Right renal cortex interstitium (tissue), 3 donors: Measurements from ENCODE around the gene MGAT3. TPM values are rescaled to one million over a fixed set of nuclear protein-coding genes. Genes with fewer than 3 reads are reported as not detected.

Experiments
- DNase-seq, 3 donors: peaks; one replicate each; pipeline ENCODE4 v3.0.0-alpha.2; 2013; ENCODE audit warnings: low read depth in 3 of 3, low spot score in 2 of 3
- polyA plus RNA-seq, 3 donors: library from polyadenylated mRNA; unstranded; fragments of 120-200 nt; gene quantifications; one replicate each; pipeline ENCODE4 v1.2.1, GENCODE V29; 2013; ENCODE audit not compliant: insufficient read length in 3 of 3

The MGAT3 gene
- polyA plus RNA-seq, 3 donors, result 18.7 to 26.7 (median 23.8) TPM

DNA sequence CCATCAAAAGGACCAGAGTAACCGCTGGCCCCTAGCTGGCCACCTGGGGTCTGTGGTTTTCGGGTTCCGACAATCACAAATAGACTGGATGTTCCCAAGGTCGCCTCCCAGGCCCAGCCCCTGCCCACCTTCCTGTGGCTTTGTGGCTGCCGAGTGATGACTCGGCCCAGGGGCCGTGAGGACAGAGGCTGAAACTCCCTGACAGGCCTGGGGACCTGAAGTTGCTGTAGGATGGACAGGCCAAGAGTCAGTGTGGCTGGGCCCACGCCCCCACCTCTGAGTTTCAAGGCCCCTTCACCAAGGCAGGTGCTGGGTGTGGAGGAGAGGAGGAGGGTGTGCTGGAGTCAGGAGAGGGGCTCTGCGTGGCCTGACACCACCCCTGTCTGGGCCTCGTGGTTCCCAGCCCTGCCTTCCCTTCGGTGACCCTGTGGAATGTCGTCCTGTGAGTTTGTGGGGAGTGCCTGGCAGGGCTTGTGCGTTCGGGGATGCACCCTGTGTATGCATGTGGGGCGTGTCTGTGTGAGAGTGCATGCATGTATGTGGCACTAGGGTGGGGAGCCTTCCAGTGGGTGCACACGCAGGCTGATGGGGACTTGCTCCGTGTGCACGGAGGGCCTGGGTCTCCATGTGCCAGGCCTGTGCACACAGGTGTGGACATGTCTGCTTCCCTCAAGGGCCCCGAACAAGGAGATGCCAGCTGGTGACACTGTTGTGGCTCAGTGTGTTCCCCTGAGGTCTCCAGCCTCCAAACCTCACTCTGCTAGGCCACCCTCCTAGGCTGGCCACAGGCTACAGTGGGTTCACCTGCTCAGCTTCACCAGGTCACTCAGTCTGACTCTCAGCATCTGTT lies 8.4 kb upstream of the MGAT3 start:
- DNase-seq, result no peak

DNA sequence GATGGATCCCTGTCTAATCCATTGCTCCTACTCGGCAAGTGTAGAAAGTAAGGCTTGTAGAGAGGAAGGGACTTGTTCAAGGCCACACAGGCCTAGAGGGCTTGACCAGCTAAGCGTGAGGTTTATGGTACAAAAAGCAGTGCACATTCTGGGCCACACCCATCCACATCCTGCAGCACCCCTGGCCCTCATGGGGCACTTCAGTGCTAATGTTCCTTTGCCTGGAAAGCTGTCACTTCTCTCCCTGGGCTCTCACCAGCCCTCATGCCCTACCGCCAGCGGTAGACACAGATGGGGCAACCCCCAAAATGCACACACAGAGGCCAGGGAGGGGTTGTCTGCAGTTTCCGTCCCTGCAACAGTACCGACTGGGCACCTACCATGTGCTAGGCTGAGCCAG lies 7.1 kb upstream of the MGAT3 start:
- no peak for DNase-seq

DNA sequence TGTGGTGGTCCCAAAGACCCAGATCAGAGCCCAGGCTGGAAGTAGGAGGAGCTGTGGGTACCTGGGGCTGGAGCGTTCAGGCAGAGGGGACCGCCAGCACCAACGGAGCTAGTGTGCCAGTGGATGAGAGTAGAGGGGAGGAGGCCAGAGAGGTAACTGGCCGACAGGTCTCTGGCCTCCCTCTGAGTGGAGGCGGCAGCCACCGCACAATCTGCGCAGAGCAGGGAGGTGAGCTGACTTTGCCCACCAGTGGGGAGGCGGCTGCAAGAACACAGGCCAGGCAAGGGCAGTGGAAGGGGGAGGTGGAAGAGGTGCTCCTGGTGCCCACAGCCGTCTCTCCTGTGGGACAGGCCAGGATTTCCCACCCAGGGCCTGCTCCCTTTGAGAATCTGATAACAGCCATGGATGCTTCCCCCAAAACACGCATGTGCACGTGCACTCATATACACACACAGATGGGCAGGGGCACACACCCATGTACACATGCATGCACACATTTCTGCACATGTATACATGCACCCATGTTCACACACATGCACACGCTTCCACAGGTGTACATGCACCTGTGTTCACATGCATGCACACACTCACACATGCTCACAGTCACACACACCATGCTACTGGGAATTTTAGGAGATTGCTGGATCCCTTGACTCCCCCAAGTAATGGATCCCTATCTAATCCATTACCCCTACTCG lies 6.4 kb upstream of the MGAT3 start:
- no peak for DNase-seq

DNA sequence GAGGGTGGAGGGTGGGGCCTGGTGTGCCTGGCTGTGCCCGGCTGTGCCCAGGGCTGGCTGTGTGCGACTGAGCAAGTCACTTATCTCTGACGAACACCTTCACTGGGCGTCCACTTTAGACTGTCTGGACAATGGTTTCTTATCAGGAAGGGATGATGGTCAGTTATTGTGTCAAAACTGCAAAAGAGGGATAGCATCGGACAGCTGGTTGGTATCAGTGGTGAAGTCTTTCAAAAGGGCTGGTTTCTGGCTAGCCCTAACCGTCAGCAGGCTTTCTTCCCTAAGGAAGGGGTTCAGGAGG lies 4.1 kb upstream of the MGAT3 start:
- no peak for DNase-seq

DNA sequence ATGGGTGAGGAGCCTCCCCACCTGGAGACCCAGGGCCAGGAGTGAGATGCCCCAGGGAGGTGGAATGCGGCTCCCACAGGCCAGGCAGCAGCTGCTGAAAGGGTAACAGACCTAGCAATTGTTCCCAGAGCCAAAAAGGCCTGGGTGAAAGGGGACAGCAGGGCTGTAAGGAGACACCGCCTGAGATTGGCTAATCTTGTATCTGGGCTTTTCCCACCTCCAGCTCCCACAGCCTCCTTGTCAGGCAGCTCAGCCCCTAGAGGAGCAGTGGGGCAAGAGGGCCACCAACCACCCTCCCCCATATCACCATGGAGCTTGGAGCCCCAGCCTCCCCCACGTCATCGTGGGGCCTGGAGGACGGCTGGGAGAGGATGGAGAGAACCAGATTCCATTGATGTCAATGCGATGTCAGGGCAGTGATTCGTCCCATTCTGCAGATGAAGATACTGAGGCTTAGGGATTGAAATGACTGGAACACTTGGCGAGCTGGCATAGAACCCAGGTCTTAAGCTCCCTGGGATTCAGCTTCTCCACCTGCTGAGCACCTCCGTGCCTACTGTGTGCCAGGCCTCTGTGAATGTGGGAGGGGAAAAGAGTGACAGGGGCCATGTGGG lies 2.9 kb upstream of the MGAT3 start:
- no peak for DNase-seq

DNA sequence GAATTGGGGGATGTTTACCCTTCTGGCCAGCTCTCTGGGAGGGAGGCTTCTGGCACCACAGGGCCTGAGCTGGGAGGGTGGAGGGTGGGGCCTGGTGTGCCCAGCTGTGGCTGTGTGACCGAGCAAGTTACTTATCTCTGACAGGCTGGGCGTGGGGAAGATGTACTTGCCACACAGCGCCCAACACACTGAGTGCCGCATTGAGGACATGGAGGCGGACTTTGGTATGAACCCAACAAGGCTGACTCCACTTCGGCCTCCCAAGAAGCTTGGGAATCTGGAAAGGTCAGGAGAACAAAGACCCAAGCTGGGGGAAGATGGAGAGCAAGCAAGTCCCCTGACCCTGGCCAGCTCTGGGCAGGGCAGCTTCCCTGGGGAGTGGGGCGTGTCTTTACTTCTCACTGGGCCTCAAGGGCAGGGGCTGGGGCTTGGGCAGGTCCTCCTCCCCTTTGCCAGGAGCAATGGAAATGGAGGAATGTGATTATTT lies 2.4 kb upstream of the MGAT3 start:
- no peak for DNase-seq

DNA sequence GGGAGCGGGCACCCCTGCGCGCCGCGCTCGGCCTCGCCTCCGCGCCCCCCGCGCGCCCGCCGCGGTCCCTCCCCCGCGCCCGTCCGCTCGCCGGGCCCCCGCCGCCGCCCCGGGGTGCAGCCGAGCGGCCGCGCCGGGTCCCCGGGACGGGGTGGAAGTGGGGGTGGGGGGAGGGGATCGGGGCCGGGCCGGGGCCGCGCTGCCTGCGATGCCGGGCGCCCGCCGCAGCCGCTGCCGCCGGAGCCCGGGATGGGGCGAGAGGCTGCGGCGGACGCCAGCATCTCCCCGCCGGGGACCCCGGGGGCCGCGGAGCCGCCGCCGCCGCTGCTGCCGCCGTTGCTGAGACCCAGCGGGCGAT lies 365 bp downstream of the MGAT3 start:
- DNase-seq, result no peak

DNA sequence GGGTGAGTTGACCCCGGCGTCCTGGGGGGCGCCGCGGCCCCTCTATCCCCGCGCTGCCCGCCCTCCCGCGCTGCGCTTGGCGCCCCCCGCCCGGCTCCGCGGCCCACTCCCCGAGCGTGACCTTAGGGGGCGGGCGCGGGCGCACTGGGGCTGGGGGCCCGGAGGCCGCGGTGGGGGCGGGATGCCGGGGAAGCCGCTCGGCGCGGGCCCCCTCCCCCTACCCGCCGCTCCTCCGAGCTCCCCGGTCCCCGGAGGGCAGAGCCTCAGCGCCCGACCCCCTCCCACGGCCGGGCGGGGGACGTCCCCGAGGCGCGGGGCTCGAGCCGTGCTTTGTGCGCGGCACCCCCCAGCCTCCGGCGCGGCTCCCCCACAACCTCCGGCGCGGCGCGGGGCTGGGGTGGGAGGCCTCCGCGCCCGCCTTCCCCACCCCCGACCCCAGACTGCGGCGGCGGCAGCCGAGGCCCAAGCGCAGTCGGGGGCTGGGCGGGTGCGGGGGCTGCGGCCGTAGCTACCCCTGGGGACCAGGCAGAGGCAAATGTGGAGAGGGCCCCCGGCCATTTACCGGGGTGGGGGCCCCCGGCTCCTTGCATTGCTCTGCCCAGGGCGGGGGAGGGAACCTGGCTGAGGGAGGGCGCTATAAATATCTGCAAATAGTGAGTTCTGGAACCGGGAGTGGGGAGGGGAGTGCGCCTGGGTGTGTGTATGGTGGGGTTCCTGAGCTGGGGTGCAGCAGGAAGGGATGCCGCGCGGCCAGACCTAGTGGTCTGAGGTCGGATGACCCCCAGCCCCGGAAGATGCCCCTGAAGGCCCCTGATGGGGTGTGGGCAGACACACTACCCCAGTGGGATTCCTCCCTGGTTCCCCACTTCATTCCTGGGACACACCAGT lies 988 bp downstream of the MGAT3 start:
- DNase-seq, result no peak

DNA sequence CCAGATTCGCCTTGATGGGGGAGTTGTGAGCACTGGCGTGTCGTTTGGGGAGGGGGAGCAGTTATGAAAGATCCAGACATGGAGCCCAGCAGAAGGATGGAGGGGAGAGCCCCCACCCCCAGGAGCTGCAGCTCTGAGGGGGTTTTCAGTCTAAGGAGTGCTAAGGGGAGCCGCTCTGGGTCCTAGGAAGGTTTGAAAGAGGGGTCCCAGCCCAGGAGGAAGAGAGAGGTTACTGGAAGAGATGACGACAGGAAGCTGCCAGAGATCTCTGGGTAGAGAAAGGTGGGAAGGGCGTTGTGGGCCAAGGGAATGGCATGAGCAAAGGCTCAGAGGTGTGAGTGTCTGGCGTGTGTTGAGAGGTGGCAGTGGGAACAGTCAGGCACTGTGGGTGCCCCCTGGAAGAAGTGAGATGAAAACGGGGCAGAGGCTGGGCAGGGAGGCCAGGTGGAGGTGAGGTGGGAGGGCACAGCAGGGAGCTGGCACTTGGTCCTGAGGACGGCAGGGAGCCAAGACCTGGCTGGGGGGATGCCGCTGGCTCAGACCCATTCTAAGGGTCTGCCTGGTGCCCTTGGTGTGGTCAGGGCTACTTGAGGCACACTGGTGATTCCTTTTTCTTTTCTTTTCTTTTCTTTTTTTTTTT lies 1.8 kb downstream of the MGAT3 start:
- no peak for DNase-seq

DNA sequence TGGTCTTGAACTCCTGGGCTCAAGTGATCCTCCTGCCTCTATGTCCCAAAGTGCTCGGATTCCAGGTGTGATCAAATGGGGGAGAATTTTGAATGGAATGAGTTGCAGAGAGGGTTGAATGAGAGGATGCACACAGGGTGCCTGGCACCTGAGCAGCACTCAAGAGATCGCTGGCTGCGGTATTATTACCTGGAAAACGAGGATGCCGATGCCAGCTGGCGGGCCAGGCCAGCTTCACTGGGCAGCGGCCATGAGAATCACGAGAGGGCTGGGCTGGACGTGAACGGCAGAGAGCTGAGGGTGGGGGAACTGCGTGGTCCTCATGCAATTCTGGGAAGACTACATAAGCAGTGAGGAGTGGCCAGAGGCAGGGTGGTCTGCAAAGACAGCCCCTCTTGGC lies 2.9 kb downstream of the MGAT3 start:
- no peak for DNase-seq

DNA sequence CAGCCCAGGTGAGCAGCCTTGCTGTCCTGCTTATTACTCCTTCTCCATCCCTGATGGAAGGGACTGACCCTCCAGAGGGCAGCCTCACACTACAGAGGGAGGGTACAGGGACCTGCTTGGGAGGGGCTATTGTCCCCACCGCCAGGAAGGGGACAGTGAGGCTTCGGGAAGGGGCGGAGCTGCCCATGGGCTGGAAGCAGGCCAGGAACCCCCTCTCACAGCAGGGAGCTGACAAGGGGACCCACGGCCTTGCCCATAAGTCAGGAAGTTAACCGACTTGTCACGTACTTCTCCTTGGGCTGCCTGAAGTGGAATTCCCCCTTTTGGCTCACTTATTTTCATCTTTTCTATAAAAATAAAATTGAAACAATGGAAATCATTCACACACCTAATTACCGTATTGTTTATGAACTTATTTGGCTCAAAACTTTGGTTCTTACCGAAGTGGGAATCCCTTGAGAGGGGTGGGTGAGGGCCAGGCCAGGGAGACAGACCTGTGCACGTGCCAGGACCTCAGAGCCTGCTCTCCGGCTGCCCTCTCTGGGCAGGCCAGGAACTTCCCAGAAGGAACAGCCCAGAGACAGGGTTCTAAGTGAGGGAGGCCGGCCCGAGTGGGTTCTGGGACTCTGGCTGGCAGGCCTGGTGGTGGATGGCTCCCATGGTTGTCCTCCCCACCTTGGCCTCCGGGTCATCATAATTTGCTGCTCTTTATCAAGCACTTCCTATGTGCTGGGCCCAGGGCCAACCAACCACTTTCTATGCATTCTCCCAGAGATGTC lies 5.8 kb downstream of the MGAT3 start:
- DNase-seq, result no peak

DNA sequence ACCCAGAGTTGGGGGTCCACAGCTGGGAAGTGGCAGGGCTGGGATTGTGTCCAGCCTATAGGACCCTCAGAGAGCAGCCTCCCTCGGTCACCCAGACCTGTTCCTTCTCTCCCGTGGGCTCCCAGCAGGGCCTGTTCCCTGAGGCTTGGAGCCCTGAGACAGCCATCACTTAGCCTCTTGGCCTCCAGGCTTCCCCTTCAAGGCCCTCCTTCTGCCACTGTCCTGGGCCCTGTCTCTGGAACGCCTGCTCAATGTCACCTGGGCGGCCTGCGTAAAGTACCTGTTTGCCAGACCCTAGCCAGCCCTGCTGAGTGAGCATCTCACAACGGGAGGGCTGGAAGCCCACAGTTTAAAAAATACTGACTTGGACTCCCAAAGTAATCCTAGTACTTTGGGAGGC lies 6.5 kb downstream of the MGAT3 start:
- no peak for DNase-seq

DNA sequence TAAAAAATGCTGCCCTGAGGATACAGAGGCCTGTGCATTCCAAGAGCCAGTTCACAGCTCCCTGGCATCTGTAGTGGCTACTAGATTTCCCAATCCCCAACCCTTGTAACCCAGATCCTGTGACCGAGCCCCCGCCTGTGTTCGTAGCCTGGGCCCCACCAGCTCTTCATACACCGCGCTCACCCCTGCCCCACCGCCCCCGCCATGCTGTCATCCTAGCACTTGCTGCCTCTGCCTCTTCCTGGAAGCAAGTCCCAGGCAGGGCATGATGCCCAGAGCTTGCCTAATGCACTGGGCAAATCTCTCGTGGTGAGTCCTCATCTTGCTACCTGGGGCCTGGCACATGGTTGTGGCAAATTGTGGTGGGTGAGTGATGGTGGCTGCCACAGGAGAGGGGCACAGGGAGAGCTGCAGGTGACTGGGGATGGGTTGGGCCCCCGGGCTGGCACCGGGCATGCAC lies 7.1 kb downstream of the MGAT3 start:
- DNase-seq, result no peak

DNA sequence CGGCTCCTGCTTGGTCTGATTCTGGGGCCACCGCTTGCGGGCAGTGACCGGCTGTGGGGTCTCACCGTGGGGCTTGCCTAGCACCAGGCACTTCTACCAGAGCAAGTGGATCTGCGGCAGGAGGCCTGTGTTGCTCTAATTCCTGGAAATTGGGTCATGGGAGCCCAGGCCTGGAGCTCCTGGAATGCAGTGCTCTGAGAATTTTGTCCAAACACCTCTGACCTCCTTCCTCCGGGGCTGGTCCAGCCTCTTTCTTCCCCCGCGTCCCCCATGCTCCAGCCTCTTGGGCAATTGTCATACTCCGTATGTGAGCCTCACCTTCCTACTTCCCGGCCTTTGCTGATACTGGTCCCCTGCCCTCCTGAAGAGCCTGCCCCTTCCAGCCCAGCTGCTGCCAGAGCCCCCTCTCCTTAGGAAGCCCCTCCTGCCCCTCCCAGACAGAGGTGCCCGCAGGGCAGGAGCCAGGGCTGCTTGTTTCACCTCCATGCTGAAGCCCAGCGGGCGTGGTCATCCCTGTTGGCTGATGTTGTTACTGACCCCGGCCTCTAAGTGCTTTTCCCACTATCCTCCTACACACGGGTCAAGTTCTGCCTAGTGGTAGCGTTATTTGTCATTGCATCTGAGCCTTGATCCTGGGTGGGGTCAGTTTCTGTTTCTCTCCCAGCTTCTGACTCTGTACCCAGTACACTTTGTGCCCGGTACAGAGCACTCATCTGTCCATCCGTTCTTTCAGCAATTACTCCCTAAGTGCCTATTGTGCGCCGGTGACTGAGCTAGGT lies 9.6 kb downstream of the MGAT3 start:
- DNase-seq, result no peak

DNA sequence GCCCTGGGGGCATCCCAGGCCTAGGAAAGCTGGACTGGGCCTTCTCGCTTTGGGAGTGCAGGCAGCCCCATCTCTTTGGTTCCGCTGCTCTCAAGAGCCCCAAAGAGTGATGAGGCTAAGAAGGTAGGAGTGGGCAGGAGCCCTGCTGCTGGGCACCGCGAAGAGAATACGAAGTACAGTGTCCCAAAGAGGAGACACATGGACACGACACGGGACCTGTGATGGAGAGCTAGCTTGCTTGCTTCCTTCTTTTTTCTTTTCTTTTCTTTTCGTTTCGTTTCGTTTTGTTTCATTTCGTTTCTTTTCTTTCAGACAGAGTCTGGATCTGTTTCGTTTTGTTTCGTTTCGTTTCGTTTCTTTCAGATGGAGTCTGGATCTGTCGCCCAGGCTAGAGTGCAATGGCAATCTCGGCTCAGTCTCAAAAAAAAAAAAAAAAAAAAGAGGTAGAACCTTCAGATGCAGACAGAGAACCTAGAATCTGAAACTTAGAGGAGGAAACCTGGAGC lies 10.6 kb downstream of the MGAT3 start:
- DNase-seq, result no peak

DNA sequence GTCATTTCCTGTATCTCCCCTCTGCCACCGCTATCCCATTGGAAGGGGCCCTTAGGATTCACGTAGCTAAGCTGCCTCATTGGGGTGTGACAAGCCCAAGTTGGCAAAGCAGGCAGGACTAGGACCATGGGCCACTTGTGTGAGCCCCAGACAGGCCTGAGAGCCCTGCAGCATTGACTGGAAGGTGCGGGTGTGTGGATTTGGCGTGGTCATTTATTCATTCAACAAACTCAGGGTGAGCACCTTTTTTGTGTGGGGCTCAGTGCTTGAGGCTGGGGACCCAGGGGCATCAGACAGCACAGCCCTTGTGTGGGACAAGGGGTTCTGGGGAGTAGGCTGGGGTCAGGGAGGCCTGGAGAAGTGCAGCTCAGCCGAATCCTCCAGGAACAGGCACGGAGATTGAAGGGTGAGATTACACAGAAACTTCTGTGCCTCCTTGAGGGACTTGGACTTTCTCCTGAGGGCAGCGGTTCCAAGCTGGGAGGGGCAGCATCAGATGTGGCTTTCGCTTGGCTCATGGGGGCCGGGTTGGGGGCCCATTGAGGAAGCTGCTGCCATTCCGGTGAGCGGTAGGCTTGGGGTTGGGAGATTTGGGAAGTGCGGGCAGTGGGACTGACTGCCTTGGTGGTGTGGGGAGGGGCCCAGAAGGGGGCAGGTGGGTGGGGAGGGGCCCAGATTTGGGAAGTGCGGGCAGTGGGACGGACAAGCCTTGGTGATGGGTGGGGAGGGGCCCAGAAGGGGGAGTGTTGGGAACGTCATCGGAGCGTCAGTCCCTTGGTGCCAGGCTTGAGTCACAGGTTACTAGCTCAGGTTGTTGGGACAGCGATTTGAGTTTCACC lies 11.9 kb downstream of the MGAT3 start:
- no peak for DNase-seq

DNA sequence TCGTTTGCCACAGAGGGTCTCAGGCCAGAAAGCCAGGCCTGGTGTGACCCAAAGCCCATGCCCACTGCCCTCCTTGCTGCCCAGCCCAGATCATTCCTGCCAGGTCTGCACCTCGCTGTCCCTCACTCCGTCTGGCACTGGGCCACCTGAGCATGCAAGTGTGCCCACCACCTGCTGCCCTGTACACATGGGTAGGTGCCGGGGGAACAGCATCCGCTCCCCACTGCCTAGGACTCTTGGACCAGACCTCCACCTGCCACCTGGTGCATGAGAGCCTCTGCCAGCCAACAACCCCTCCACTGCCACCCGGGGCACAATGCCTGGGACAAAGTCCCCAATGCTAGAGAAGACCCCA lies 12.5 kb downstream of the MGAT3 start:
- no peak for DNase-seq
